Heart left ventricle (tissue), 13 donors: ENCODE results near the gene ACSF3.

Experiments used
- CTCF ChIP-seq, 12 donors: fragments of 200-600 bp; sonication (generic) in 4 of 12; IDR thresholded peaks; one replicate each; pipeline versions ENCODE4 v1.5.0 to v1.8.0; 2018 to 2022; ENCODE audit warnings: antibody characterized with exemption in 12 of 12, mild to moderate bottlenecking in 5 of 12
- POLR2A ChIP-seq, 2 donors: fragments of 450-650 bp; IDR thresholded peaks; one replicate each; pipeline ENCODE4 v1.6.1; 2017; ENCODE audit warnings: antibody characterized with exemption in 2 of 2, mild to moderate bottlenecking in 2 of 2, moderate library complexity in 2 of 2
- donor health status: ischemic (EF 13 %, LVEDD 7.1; RV severe dilation, severe dysfunction).
- donor health status: DM: no; HTN: yes; CAD: no.
- donor health status: DM: no; HTN: no; CAD: no.
- donor health status: ischemic (EF 25% LVEDD 6.9; RV normal size, moderate dysfunction).
- donor health status: ischemic (EF 25% LVEDD 5.7; RV mildly dilated, moderate dysfunction).
- donor health status: ischemic (EF 35%, LVEDD 5.7; RV mildly dilated, moderate dysfunction).
- donor health status: nonischemic (EF 11% LVEDD 7.7; RV severe dilation, severe dysfunction).
- donor health status: DM: yes; HTN: yes; CAD: no.
- donor health status: PGD.
- donor health status: ischemic (EF 29% LVEDD 5.4; RV normal size, mild dysfunction).
- donor health status: nonischemic (EF 23%, LVEDD 6.1; RV moderate dilation, normal function).

- TF ChIP-seq CTCF (IDR thresholded peaks at IDR 0.05), result no peak
- no peak for TF ChIP-seq POLR2A (IDR thresholded peaks at IDR 0.05)
Measured at GRCh38 chr16:89164436-89164835, 70.8 kb downstream of the ACSF3 start.
